ENCODE data around the gene CKS2. TPM values are rescaled to one million over a fixed set of nuclear protein-coding genes. Genes with fewer than 3 reads are reported as not detected.

CKS2 gene
- total and polyA plus RNA-seq, 11 donors = 2.2 to 37.9 (median 7.4) TPM

GRCh38 chr9:89330513-89330912 lies 19.5 kb downstream of the CKS2 start:
- Histone ChIP-seq H3K27ac (no peak overlapping the region), H3K4me3 (no peak overlapping the region), H3K9me3 (no peaks in the 10 kb centered on the region), H3K27me3 (no peaks in the 10 kb centered on the region), H3K36me3 (peaks cover 0 to 100% (median 97%) of the 10 kb centered on the region in 9 donors), H3K4me1 (no peaks in the 10 kb centered on the region)
- DNase-seq (no peak), ATAC-seq (no peak)
- TF ChIP-seq CTCF (IDR thresholded peaks at IDR 0.05) (no peak), POLR2A (IDR thresholded peaks at IDR 0.05) (no peak)
- WGBS, 4 donors = 87 to 93% (median 91%) methylated on average over 7 of the region's 7 CpGs
- intact Hi-C loops (cut with DNase I) = no loop called here

- DNase-seq = no peak
- TF ChIP-seq CTCF (IDR thresholded peaks at IDR 0.05) (no peak), POLR2A (IDR thresholded peaks at IDR 0.05) (no peak)
- intact Hi-C loops (cut with DNase I) = no loop called here
- no peaks in the 10 kb centered on the region for H3K4me1 ChIP-seq
- no peak for ATAC-seq
- peaks cover 0 to 100% (median 98%) of the 10 kb centered on the region in 9 donors for H3K36me3 ChIP-seq
- H3K27me3 ChIP-seq = no peaks in the 10 kb centered on the region
- H3K9me3 ChIP-seq = no peaks in the 10 kb centered on the region
- no peak overlapping the region for H3K4me3 ChIP-seq
- 93 to 99% (median 98%) methylated on average over 2 of the region's 2 CpGs for WGBS, 4 donors
- no peak overlapping the region for H3K27ac ChIP-seq
These were observed 28.8 kb downstream of the CKS2 start for GRCh38 chr9:89339807-89340206.

GRCh38 chr9:89340332-89340731 lies 29.3 kb downstream of the CKS2 start:
- TF ChIP-seq POLR2A (IDR thresholded peaks at IDR 0.05) (no peak), CTCF (IDR thresholded peaks at IDR 0.05) (no peak)
- ATAC-seq (no peak), DNase-seq (no peak)
- Histone ChIP-seq H3K9me3 (no peaks in the 10 kb centered on the region), H3K27me3 (no peaks in the 10 kb centered on the region), H3K4me1 (no peaks in the 10 kb centered on the region), H3K4me3 (no peak overlapping the region), H3K36me3 (peaks cover 0 to 100% (median 98%) of the 10 kb centered on the region in 9 donors), H3K27ac (no peak overlapping the region)
- 94 to 98% (median 95%) methylated on average over 3 of the region's 3 CpGs for WGBS, 4 donors
- intact Hi-C loops (cut with DNase I) = no loop called here

- H3K27me3 ChIP-seq = no peaks in the 10 kb centered on the region
- no peak for TF ChIP-seq CTCF (IDR thresholded peaks at IDR 0.05)
- no peak for TF ChIP-seq POLR2A (IDR thresholded peaks at IDR 0.05)
- no peaks in the 10 kb centered on the region for H3K4me1 ChIP-seq
- no peak for DNase-seq
- WGBS, 4 donors = 96 to 99% (median 97%) methylated on average over 6 of the region's 6 CpGs
- H3K36me3 ChIP-seq = peaks cover 0 to 100% (median 99%) of the 10 kb centered on the region in 9 donors
- intact Hi-C loops (cut with DNase I) = no loop called here
- no peak for ATAC-seq
- H3K27ac ChIP-seq = no peak overlapping the region
- H3K9me3 ChIP-seq = no peaks in the 10 kb centered on the region
- H3K4me3 ChIP-seq = no peak overlapping the region
These were observed 31.2 kb downstream of the CKS2 start for GRCh38 chr9:89342213-89342612.

Data from heart left ventricle (tissue), 16 donors.